ENCODE results near the gene SH3BP4.

- TF ChIP-seq CTCF (conservative IDR thresholded peaks at IDR 0.05; ENCODE audit: low read depth, low read length) (no peak), EZH2 (IDR thresholded peaks at IDR 0.05; ENCODE audit: borderline replicate concordance, low read depth, low read length, poor library complexity, severe bottlenecking) (no peak)
These were observed 132.6 kb downstream of the SH3BP4 start for GRCh38 chr2:235084424-235084823.
